HepG2 (cell line): Measurements from ENCODE around the gene FANCG. TPM values are rescaled to one million over a fixed set of nuclear protein-coding genes. Genes with fewer than 3 reads are reported as not detected.

Experiments
- CENPT ChIP-seq: sonication (generic); formaldehyde crosslinking; IDR thresholded peaks from 2 replicates; pipeline ENCODE4 v1.8.0; 2022; ENCODE audit warnings: low read depth, mild to moderate bottlenecking, moderate library complexity, missing genetic modification reagents
- HDAC1 ChIP-seq: sonication (generic); formaldehyde crosslinking; IDR thresholded peaks from 2 replicates; pipeline ENCODE4 v1.5.1; 2020; ENCODE audit warnings: mild to moderate bottlenecking, missing genetic modification reagents
- MLLT10 ChIP-seq: sonication (generic); formaldehyde crosslinking; IDR thresholded peaks from 2 replicates; pipeline ENCODE4 v1.4.0; 2020; ENCODE audit warnings: missing genetic modification reagents
- MLX ChIP-seq: IDR thresholded peaks from 2 replicates; pipeline ENCODE4 v1.6.1; 2016
- MTF2 ChIP-seq: sonication (generic); formaldehyde crosslinking; IDR thresholded peaks from 2 replicates; pipeline ENCODE4 v1.5.0; 2020; ENCODE audit warnings: missing genetic modification reagents, borderline replicate concordance
- SP5 ChIP-seq: IDR thresholded peaks from 2 replicates; pipeline ENCODE4 v1.6.1; 2016; ENCODE audit warnings: low read depth, borderline replicate concordance
- TAF15 ChIP-seq: fragments of 200-400 bp; formaldehyde crosslinking; IDR thresholded peaks from one replicate; pipeline ENCODE4 v1.6.1; 2018; ENCODE audit warnings: mild to moderate bottlenecking, low read depth, low read length; ENCODE audit not compliant: poor library complexity, severe bottlenecking
- TFDP1 ChIP-seq: IDR thresholded peaks from 2 replicates; pipeline ENCODE4 v1.6.1; 2016; ENCODE audit warnings: missing compliant biosample characterization, missing genetic modification reagents, borderline replicate concordance
- TOPORS ChIP-seq: sonication (generic); formaldehyde crosslinking; IDR thresholded peaks from 2 replicates; pipeline ENCODE4 v1.8.0; 2023; ENCODE audit warnings: mild to moderate bottlenecking, missing genetic modification reagents
- TRIM24 ChIP-seq: sonication (generic); formaldehyde crosslinking; IDR thresholded peaks from 2 replicates; pipeline ENCODE4 v1.8.0; 2022; ENCODE audit warnings: mild to moderate bottlenecking, missing genetic modification reagents
- ZBTB34 ChIP-seq: sonication (generic); formaldehyde crosslinking; IDR thresholded peaks from 2 replicates; pipeline ENCODE4 v1.8.0; 2022; ENCODE audit warnings: mild to moderate bottlenecking, missing genetic modification reagents
- ZFP90 ChIP-seq: sonication (generic); formaldehyde crosslinking; IDR thresholded peaks from 2 replicates; pipeline ENCODE4 v1.8.0; 2022; ENCODE audit warnings: missing genetic modification reagents, mild to moderate bottlenecking, inconsistent platforms, borderline replicate concordance
- ZNF142 ChIP-seq: sonication (generic); formaldehyde crosslinking; IDR thresholded peaks from 2 replicates; pipeline ENCODE4 v1.4.0; 2020; ENCODE audit warnings: missing genetic modification reagents
- ZNF570 ChIP-seq: sonication (generic); formaldehyde crosslinking; IDR thresholded peaks from 2 replicates; pipeline ENCODE4 v1.4.0; 2020; ENCODE audit warnings: mild to moderate bottlenecking, missing genetic modification reagents, borderline replicate concordance
- ZNF605 ChIP-seq: sonication (generic); formaldehyde crosslinking; IDR thresholded peaks from 2 replicates; pipeline ENCODE4 v1.8.0; 2022; ENCODE audit warnings: mild to moderate bottlenecking, missing genetic modification reagents
- ZNF670 ChIP-seq: sonication (generic); formaldehyde crosslinking; IDR thresholded peaks from 2 replicates; pipeline ENCODE4 v1.8.0; 2022; ENCODE audit warnings: mild to moderate bottlenecking, missing genetic modification reagents, borderline replicate concordance
- ZNF780A ChIP-seq: sonication (generic); formaldehyde crosslinking; IDR thresholded peaks from 2 replicates; pipeline ENCODE4 v1.8.0; 2022; ENCODE audit warnings: mild to moderate bottlenecking, missing genetic modification reagents, moderate library complexity
- ZNF792 ChIP-seq: IDR thresholded peaks from 2 replicates; pipeline ENCODE4 v1.6.1; 2016
- ZNF850 ChIP-seq: sonication (generic); formaldehyde crosslinking; conservative IDR thresholded peaks from 2 replicates; pipeline ENCODE4 v1.9.0; 2021; ENCODE audit warnings: mild to moderate bottlenecking, missing genetic modification reagents
- ZSCAN21 ChIP-seq: sonication (generic); formaldehyde crosslinking; IDR thresholded peaks from 2 replicates; pipeline ENCODE4 v1.8.0; 2022; ENCODE audit warnings: mild to moderate bottlenecking, missing genetic modification reagents, moderate library complexity, borderline replicate concordance
- polyA plus RNA-seq, 8 experiments: library from polyadenylated mRNA; depleted of rRNA in 3 of 8; stranded (reverse) in 7 of 8; unstranded in 1 of 8; fragments of >200 nt; fragmentation: Illumina TruSeq in 4 of 8; extraction: Trizol in 4 of 8; gene quantifications; 2 replicates each; pipeline versions ENCODE4 v1.2.1 to v1.2.3, GENCODE V29; 2011 to 2016; ENCODE audit warnings: low read depth in 4 of 8, missing spikeins in 1 of 8, mixed read lengths in 1 of 8; ENCODE audit not compliant: insufficient read depth in 1 of 8
- total RNA-seq, 5 experiments: library from RNA; depleted of rRNA; stranded (reverse); fragments of >200 nt; fragmentation: Illumina TruSeq; extraction: Trizol; gene quantifications; 2 replicates each; pipeline ENCODE4 v1.2.3, GENCODE V29; 2016; ENCODE audit warnings: low read depth in 1 of 5

Gene FANCG
- total and polyA plus RNA-seq, 2 of the 13 experiments (the other 11 are each of a cell fraction or from before 2014, with no cell fraction given): 14.4 to 45.1 TPM

GRCh38 chr9:35096035-35096849, 16.5 kb upstream of the FANCG start, which contains the start of gene PIGO (continued):
- TF ChIP-seq ZNF670 (CRISPR knock-in tag) (peak; percentile 99), TFDP1 (peak; percentile 52; the same call in 1 of the 2 replicates), ZFP90 (CRISPR knock-in tag) (peak; percentile 54; the same call in 1 of the 2 replicates), ZNF780A (CRISPR knock-in tag) (0 out of 2 replicates have a peak, but pooled peaks have one; percentile 44), ZBTB34 (CRISPR knock-in tag) (no peak; the same call in 1 of the 2 replicates), SP5 (peak; percentile 12; the same call in 1 of the 2 replicates), ZNF605 (CRISPR knock-in tag) (peak; percentile 89), MLLT10 (CRISPR knock-in tag) (no peak), ZNF142 (0 out of 2 replicates have a peak, but pooled peaks have one; percentile 46), TAF15 (no peak), ZNF850 (CRISPR knock-in tag) (peak; percentile 67; the same call in 1 of the 2 replicates), ZNF570 (CRISPR knock-in tag) (peak; percentile 90; the same call in 1 of the 2 replicates), TOPORS (CRISPR knock-in tag) (no peak), HDAC1 (CRISPR knock-in tag) (peak; percentile 95), MLX (CRISPR knock-in tag) (0 out of 2 replicates have a peak, but pooled peaks have one; percentile 23), ZSCAN21 (CRISPR knock-in tag) (peak; percentile 88), MTF2 (CRISPR knock-in tag) (no peak), CENPT (CRISPR knock-in tag) (no peak), TRIM24 (no peak), ZNF792 (CRISPR knock-in tag) (peak; percentile 91)
